ENCODE results near the gene AP5M1. TPM values are rescaled to one million over a fixed set of nuclear protein-coding genes. Genes with fewer than 3 reads are reported as not detected.

Gene AP5M1
- total and polyA plus RNA-seq, 10 of the 15 experiments (the other 5 are each of a cell fraction or from before 2014, with no cell fraction given), result 23.9 to 66.0 (median 38.4) TPM

- no peak overlapping the region for H3K27ac ChIP-seq (ENCODE audit: control insufficient read depth, insufficient read depth)
- H3K4me3 ChIP-seq, result no peak overlapping the region
- POLR2A ChIA-PET, result no interaction called here
- CTCF ChIA-PET, result no interaction called here
- intact Hi-C loops (cut with micrococcal nuclease; ENCODE audit: unreplicated experiment) (no loop called here), in situ Hi-C loops (cut with MboI) (no loop called here)
- TF ChIP-seq TCF7 (IDR thresholded peaks at IDR 0.05; ENCODE audit: borderline replicate concordance) (no peak), STAT3 (IDR thresholded peaks at IDR 0.05; ENCODE audit: low read depth, low read length) (no peak), TAF1 (IDR thresholded peaks at IDR 0.05; ENCODE audit: borderline replicate concordance, low read depth, low read length) (no peak), SREBF1 (IDR thresholded peaks at IDR 0.05; ENCODE audit: low read length) (no peak), RBBP5 (conservative IDR thresholded peaks at IDR 0.05) (no peak), SPI1 (IDR thresholded peaks at IDR 0.05; ENCODE audit: borderline replicate concordance, insufficient read depth, low read depth, low read length) (no peak)
- H4K20me1 ChIP-seq (ENCODE audit: control insufficient read depth, insufficient read depth), result peaks cover 2% of the 10 kb centered on the region; the same call in 1 of the 2 replicates
- H3K9ac ChIP-seq (ENCODE audit: control insufficient read depth, insufficient read depth, low read length), result no peak overlapping the region
- RAD21 ChIA-PET (ENCODE audit: unreplicated experiment), result no interaction called here
- H3K27me3 ChIP-seq (replicated peaks in 1 of 2; ENCODE audit: control insufficient read depth in 2 of 2, insufficient read depth in 2 of 2, low read length in 1 of 2), result no peaks in the 10 kb centered on the region
- ATAC-seq (peak; percentile 40; the same call in 2 of the 3 replicates), DNase-seq (ENCODE audit: low read depth, low spot score) (no peak), FAIRE-seq (no peak)
- BruUV-seq (replicated peaks), result no TSS peak
- peaks cover 62% of the 10 kb centered on the region for H3K79me2 ChIP-seq (ENCODE audit: control insufficient read depth, insufficient read depth, low read length)
- H3K4me1 ChIP-seq (ENCODE audit: control insufficient read depth, insufficient read depth, low read length), result no peaks in the 10 kb centered on the region
- H2AFZ ChIP-seq (ENCODE audit: control insufficient read depth, low read depth, low read length), result no peak overlapping the region
- H3K36me3 ChIP-seq (ENCODE audit: control insufficient read depth in 2 of 2, insufficient read depth in 2 of 2, low read length in 1 of 2), result no peaks in the 10 kb centered on the region
- SMC1A ChIA-PET (ENCODE audit: uncharacterized antibody, unreplicated experiment), result no interaction called here
- H3K4me2 ChIP-seq (ENCODE audit: control insufficient read depth, insufficient read depth), result peak overlapping the region; percentile 30; the same call in 1 of the 2 replicates
- peaks cover 1% of the 10 kb centered on the region; the same call in 1 of the 3 replicates for H3K9me3 ChIP-seq (replicated peaks; ENCODE audit: control insufficient read depth, insufficient read depth, low read length)
Observed at GRCh38 chr14:57262117-57262516, 6.7 kb upstream of the AP5M1 start.

GRCh38 chr14:57266065-57266464 lies 2.7 kb upstream of the AP5M1 start:
- FAIRE-seq, result no peak

More at GRCh38 chr14:57266065-57266464, 2.7 kb upstream of the AP5M1 start:
- Histone ChIP-seq H3K4me2 (ENCODE audit: control insufficient read depth, insufficient read depth) (peak overlapping the region; percentile 44), H3K27ac (ENCODE audit: control insufficient read depth, insufficient read depth) (peak overlapping the region; percentile 48; the same call in 1 of the 2 replicates), H3K79me2 (ENCODE audit: control insufficient read depth, insufficient read depth, low read length) (peaks cover 87% of the 10 kb centered on the region), H4K20me1 (ENCODE audit: control insufficient read depth, insufficient read depth) (peaks cover 2% of the 10 kb centered on the region; the same call in 1 of the 2 replicates), H3K9me3 (replicated peaks; ENCODE audit: control insufficient read depth, insufficient read depth, low read length) (no peaks in the 10 kb centered on the region), H3K4me1 (ENCODE audit: control insufficient read depth, insufficient read depth, low read length) (0 out of 2 replicates have a peak, but pooled peaks cover 4% of the 10 kb centered on the region), H3K36me3 (ENCODE audit: control insufficient read depth in 2 of 2, insufficient read depth in 2 of 2, low read length in 1 of 2) (no peaks in the 10 kb centered on the region), H2AFZ (ENCODE audit: control insufficient read depth, low read depth, low read length) (no peak overlapping the region), H3K9ac (ENCODE audit: control insufficient read depth, insufficient read depth, low read length) (no peak overlapping the region), H3K27me3 (replicated peaks in 1 of 2; ENCODE audit: control insufficient read depth in 2 of 2, insufficient read depth in 2 of 2, low read length in 1 of 2) (no peaks in the 10 kb centered on the region), H3K4me3 (0 out of 2 replicates have a peak overlapping the region, but pooled peaks have one; percentile 48)
- SMC1A ChIA-PET (ENCODE audit: uncharacterized antibody, unreplicated experiment), result interaction anchor here (0.7 to 0.9 kb wide), 2 partner anchors 46 to 111 kb away, joined by 3 read pairs; no protein-coding TSS in a partner anchor
- CTCF ChIA-PET, result interaction anchor here (1.0 kb wide), 1 partner anchor 12 kb away, joined by 3 read pairs; no protein-coding TSS in a partner anchor
- RAD21 ChIA-PET (ENCODE audit: unreplicated experiment), result no interaction called here
- POLR2A ChIA-PET, result no interaction called here
- intact Hi-C loops (cut with micrococcal nuclease; ENCODE audit: unreplicated experiment) (loop anchor here (5.0 kb wide), 1 partner anchor 126 kb away; the partner anchor contains the start of gene NAA30), in situ Hi-C loops (cut with MboI) (no loop called here)
- no TSS peak for BruUV-seq (replicated peaks)
- ATAC-seq (no peak), DNase-seq (ENCODE audit: low read depth, low spot score) (no peak)
- 52% methylated on average over 2 of the region's 2 CpGs for WGBS (ENCODE audit: insufficient coverage, insufficient replicate concordance, low lambda C conversion rate, missing lambda C conversion rate)
- TF ChIP-seq CBFB (IDR thresholded peaks at IDR 0.05; ENCODE audit: low read depth), result no peak
- TF ChIP-seq HSF1 (IDR thresholded peaks at IDR 0.05; ENCODE audit: low read depth, low read length), result no peak
- TF ChIP-seq IKZF2 (IDR thresholded peaks at IDR 0.05), result 0 out of 4 replicates have a peak, but pooled peaks of 1 of the 2 experiments have one; percentile 22
- TF ChIP-seq MTA3 (IDR thresholded peaks at IDR 0.05; ENCODE audit: borderline replicate concordance, low read length), result no peak
- 0 out of 2 replicates have a peak, but pooled peaks have one; percentile 27 for TF ChIP-seq IKZF1 (conservative IDR thresholded peaks at IDR 0.05)
